Measurements from ENCODE around the gene STAM2.

GRCh38 chr2:152162141-152162540 lies 13.4 kb downstream of the STAM2 start:
- TF ChIP-seq CTCF (conservative IDR thresholded peaks at IDR 0.05; ENCODE audit: low read length) (no peak), EZH2phosphoT487 (IDR thresholded peaks at IDR 0.05; ENCODE audit: borderline replicate concordance) (no peak)

Data from Loucy (cell line).